Activated CD4-positive, CD25-positive, alpha-beta regulatory T cell treated with anti-CD3 and anti-CD28 coated beads, Interleukin-2, amount 50 U/mL, for 16 hours (primary cell): ENCODE measurements around the gene NANOS2.

ENCODE experiments used
- DNase-seq: peaks from one replicate; pipeline ENCODE4 v3.0.0-alpha.2; 2020; ENCODE audit warnings: low read depth, low spot score

The NANOS2 gene

GRCh38 chr19:45929247-45929646 lies 14.7 kb upstream of the NANOS2 start:
- DNase-seq = no peak

DNA sequence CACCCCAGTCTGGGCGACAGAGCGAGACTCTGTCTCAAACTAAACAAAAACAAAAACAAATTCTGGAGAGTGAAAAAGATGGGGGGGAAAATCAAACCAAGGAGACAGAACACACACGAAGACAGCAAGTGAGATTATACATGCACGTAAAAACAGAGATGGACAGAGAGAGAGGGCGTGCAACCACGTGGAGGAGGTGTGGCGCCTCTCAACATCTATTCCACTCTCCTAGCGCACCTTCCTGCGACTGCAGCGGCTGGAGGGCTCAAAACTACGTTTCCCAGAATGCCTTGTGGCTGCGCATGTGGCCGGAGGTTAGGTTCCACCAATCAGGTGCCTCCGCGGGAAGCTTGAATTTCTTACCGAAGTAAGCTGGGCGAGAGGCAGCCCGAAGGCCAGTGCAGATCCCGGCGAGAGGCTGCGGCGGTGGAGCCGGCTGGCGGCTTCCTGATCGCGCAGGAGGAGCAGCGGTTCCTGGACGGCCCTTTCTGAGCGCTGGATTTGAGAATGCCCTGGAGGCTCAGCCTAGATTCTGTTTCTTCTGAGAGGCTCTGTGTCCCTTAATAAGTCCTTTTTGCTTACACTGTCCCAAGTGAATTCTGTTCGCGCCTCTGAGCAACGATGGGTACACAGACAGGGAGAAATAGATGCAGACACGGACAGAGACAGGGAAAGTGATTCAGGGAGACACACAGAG lies 13.1 kb upstream of the NANOS2 start:
- DNase-seq = peak; percentile 72

GRCh38 chr19:45924891-45925447 lies 10.4 kb upstream of the NANOS2 start:
- no peak for DNase-seq

- DNase-seq = no peak
Measured at GRCh38 chr19:45922281-45922680, 7.7 kb upstream of the NANOS2 start.

DNA sequence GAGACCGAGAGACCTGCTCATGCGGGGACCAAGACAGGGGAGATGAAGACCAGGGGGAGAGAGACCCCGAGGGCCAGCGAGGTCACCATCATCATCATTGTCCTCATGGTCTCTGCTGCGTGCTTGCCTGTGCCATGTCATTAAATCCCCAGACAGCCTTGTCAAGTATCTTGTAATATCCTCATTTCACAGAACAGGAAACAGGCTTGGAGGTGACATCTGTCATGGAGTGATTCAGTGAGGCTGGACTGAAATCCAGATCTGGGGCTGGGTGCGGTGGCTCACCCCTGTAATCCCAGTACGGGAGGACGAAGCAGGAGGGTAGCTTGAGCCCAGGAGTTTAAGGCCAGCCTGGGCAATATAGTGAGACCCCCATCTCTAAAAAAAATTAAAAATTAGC lies 5.9 kb upstream of the NANOS2 start:
- no peak for DNase-seq

DNA sequence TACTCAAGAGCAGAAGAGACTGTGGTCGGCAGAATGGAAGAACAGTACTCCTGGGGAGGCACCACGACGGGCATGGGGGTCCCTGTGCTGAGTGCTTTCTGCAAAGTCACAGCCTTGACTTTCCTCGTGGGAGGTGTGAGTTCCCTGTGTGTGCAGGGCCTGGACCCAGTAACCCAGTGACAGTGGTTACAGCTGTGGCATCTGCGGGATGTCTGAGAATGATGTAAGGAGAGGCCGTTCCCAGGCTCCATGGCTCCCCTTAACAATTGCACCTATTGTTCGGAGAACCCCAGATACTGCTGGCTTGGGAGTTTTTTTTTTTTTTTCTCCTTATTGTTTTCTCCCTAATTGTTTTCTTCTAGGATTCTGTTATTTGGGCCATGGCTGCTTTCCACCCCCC lies 5.1 kb upstream of the NANOS2 start:
- DNase-seq = no peak

DNA sequence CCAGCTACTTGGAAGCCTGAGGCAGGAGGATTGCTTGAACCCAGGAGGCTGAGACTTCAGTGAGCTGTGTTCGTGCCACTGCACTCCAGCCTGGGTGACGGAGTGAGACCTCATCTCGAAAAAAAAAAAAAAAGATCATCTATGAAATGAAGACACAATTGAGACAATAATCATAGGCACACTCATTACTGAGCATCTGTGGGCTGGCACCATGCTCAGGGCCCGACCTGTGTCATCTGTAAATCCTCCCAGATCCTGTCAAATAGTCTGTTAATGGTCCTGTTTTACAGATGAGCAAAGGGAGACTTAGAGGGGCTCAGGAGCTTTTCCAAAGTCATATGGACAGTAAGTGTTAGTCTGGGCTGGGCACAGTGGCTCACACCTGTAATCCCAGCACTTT lies 4.1 kb upstream of the NANOS2 start:
- no peak for DNase-seq

DNA sequence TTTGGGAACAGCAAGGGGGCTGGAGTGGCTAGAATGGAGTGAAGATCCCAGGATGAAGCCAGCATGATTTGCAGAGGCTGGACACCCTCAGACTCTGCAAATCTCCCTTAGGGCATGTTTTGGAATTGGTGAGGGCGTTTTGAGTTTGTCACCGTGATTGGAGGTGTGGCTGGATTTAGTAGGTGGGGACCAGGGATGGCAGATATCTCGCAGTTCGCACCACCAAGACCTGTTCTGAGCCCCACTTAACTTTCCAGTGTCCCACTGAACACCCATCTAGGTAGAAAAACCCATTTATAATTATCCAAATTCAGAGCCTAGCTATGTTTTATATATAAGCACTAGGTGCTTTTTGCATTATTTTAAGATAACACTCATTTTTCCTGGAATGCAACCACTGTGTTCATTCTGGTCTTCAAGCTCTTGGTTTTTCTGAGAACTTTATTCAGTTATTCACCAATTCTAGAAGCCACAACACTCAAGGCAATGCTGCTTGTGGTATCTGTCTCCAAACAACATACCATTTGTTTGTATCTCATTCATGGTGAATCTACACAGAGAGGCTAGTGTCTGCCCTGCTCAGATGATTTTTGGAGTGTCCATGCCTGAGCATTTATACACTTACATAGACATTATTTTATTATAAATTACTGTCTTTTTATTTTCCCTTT lies 3.0 kb upstream of the NANOS2 start:
- DNase-seq = no peak

- no peak for DNase-seq
Measured at GRCh38 chr19:45911291-45911690, 3.3 kb downstream of the NANOS2 start.

- DNase-seq = no peak
Measured at GRCh38 chr19:45908956-45909355, 5.6 kb downstream of the NANOS2 start.

- no peak for DNase-seq
Measured at GRCh38 chr19:45906221-45906620, 8.4 kb downstream of the NANOS2 start.

DNA sequence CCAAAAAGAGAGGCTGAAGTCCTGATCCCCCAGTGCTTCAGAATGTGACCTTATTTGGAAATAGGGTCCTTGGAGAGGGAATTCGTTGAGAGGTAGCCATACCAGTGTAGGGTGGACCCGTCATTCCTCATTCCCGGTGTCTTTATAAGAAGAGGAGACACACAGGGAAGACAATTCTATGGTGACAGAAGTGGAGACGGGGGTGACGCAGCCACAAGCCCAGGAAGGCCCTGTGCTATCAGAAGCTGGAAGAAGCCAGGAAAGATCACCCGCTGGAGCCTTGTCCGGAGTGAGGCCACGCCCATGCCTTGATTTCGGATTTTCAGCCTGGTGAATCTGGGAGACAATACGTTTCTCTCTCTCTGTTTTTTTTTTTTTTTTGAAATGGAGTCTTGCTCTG lies 9.6 kb downstream of the NANOS2 start:
- DNase-seq = no peak

- DNase-seq = peak; percentile 98
Measured at GRCh38 chr19:45902651-45903625, 11.6 kb downstream of the NANOS2 start.

GRCh38 chr19:45901912-45902650 lies 12.5 kb downstream of the NANOS2 start, which contains the start of gene MYPOP:
Gene MYPOP (minus strand): TSS chr19:45902613. CDS start chr19:45901773, 840 bp downstream.
- no peak for DNase-seq

- no peak for DNase-seq
Measured at GRCh38 chr19:45901432-45901911, 13.1 kb downstream of the NANOS2 start.

- no peak for DNase-seq
Measured at GRCh38 chr19:45900738-45901431, 13.7 kb downstream of the NANOS2 start.

GRCh38 chr19:45899919-45900589 lies 14.5 kb downstream of the NANOS2 start:
- no peak for DNase-seq

- DNase-seq = no peak
Measured at GRCh38 chr19:45899253-45899652, 15.3 kb downstream of the NANOS2 start.

GRCh38 chr19:45897261-45897812 lies 17.2 kb downstream of the NANOS2 start:
- DNase-seq = no peak
